Testis (tissue), 3 donors: Measurements from ENCODE around the gene UBAC2. TPM values are rescaled to one million over a fixed set of nuclear protein-coding genes. Genes with fewer than 3 reads are reported as not detected.

Experiments used
- DNase-seq: peaks from one replicate; pipeline ENCODE4 v3.0.0-alpha.2; 2019
- H3K27ac ChIP-seq, 2 donors: fragments of 200-600 bp; sonication (generic); one replicate each; pipeline ENCODE4 v1.5.1; 2019
- H3K27me3 ChIP-seq: fragments of 200-600 bp; sonication (generic); one replicate; pipeline ENCODE4 v1.5.1; 2019
- H3K36me3 ChIP-seq: fragments of 200-600 bp; sonication (generic); one replicate; pipeline ENCODE4 v1.5.1; 2017; ENCODE audit warnings: low read depth; ENCODE audit errors: missing control alignments
- H3K4me1 ChIP-seq: fragments of 200-600 bp; sonication (generic); one replicate; pipeline ENCODE4 v1.5.1; 2019
- H3K4me3 ChIP-seq, 2 donors: fragments of 200-600 bp; sonication (generic); one replicate each; pipeline ENCODE4 v1.5.1; 2017 to 2019
- H3K9me3 ChIP-seq: fragments of 200-600 bp; sonication (generic); one replicate; pipeline ENCODE4 v1.5.1; 2017
- POLR2A ChIP-seq: fragments of 450-650 bp; IDR thresholded peaks from one replicate; pipeline ENCODE4 v1.6.1; 2017; ENCODE audit warnings: antibody characterized with exemption, mild to moderate bottlenecking, moderate library complexity
- WGBS, 2 donors: methylation state at CpG; one replicate each; pipeline ENCODE4 v1.1.5; 2018; 5-methylcytosine and 5-hydroxymethylcytosine counted together
- intact Hi-C: fragments of 100-400 bp; cut with DNase I; formaldehyde crosslinking; loops from one replicate; pipeline ENCODE4 v1.15.1; 2023; ENCODE audit warnings: low total_unique reads
- polyA plus RNA-seq: library from polyadenylated mRNA; stranded (reverse); fragments of 350-450 nt; fragmentation: Illumina TruSeq; extraction: RNeasy Lipid Tissue Mini Kit (QIAGEN cat#74804); gene quantifications from one replicate; pipeline ENCODE4 v1.2.3, GENCODE V29; 2014; ENCODE audit warnings: low read depth, low replicate concordance; ENCODE audit not compliant: insufficient read depth
- total RNA-seq, 2 donors: library from RNA; depleted of rRNA; stranded (reverse); fragments of >200 nt; gene quantifications; one replicate each; pipeline ENCODE4 v1.2.3, GENCODE V29; 2016
- TF ChIP-seq, protein P1 (sequence below), 3 experiments: fragments of 450-650 bp in 2 of 3; fragments of 200-600 bp in 1 of 3; sonication (generic) in 1 of 3; IDR thresholded peaks; one replicate each; pipeline ENCODE4 v1.5.1; 2016 to 2019; ENCODE audit warnings: antibody characterized with exemption in 3 of 3, mild to moderate bottlenecking in 2 of 3, moderate library complexity in 1 of 3

The UBAC2 gene
- total and polyA plus RNA-seq, 3 donors from 2014 or later = 85.5 to 147 (median 93.0) TPM

DNA sequence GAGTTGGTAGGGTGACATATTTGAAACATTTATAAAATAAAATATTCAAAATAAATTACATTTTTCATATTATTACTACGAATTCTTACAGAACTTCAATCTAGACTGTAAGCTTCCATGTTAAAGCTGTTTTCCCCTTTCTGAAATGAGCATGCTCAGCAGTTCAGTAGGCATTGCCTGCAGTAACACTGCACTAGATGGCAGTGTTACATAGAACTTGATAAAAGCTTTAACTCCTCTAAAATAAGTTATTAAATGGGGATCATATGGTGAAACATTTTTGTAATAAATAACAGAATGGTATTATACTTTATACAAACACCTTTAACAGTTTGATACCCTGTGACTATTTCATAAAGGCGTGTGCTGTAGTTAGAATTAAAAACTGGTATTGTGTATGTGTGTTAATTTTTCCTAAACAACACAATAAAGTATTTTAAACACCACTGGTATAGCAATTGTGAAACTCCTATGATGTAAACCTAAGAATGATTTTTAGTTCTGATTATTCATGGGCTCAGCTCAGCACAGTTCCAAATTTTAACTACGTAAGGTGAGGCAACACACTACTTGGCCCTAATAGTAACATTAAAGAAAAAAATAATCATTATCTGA, 69.1 kb downstream of the UBAC2 start:
- Histone ChIP-seq H3K27me3 (no peaks in the 10 kb centered on the region), H3K27ac (peak overlapping the region in 1 of 2 donors; percentile 41), H3K36me3 (no peaks in the 10 kb centered on the region), H3K4me1 (peaks cover 15% of the 10 kb centered on the region), H3K4me3 (no peak overlapping the region), H3K9me3 (no peaks in the 10 kb centered on the region)
- WGBS, 2 donors = 60 to 67% methylated on average over 3 of the region's 3 CpGs
- TF ChIP-seq, protein P1, sequence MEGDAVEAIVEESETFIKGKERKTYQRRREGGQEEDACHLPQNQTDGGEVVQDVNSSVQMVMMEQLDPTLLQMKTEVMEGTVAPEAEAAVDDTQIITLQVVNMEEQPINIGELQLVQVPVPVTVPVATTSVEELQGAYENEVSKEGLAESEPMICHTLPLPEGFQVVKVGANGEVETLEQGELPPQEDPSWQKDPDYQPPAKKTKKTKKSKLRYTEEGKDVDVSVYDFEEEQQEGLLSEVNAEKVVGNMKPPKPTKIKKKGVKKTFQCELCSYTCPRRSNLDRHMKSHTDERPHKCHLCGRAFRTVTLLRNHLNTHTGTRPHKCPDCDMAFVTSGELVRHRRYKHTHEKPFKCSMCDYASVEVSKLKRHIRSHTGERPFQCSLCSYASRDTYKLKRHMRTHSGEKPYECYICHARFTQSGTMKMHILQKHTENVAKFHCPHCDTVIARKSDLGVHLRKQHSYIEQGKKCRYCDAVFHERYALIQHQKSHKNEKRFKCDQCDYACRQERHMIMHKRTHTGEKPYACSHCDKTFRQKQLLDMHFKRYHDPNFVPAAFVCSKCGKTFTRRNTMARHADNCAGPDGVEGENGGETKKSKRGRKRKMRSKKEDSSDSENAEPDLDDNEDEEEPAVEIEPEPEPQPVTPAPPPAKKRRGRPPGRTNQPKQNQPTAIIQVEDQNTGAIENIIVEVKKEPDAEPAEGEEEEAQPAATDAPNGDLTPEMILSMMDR (IDR thresholded peaks at IDR 0.05) = peak; percentile 62 to 84 (median 68)
- TF ChIP-seq POLR2A = no peak
- no peak for DNase-seq
- intact Hi-C loops = loop anchor here (5.0 kb wide), 2 partner anchors 92 to 168 kb away; no protein-coding TSS in a partner anchor

DNA sequence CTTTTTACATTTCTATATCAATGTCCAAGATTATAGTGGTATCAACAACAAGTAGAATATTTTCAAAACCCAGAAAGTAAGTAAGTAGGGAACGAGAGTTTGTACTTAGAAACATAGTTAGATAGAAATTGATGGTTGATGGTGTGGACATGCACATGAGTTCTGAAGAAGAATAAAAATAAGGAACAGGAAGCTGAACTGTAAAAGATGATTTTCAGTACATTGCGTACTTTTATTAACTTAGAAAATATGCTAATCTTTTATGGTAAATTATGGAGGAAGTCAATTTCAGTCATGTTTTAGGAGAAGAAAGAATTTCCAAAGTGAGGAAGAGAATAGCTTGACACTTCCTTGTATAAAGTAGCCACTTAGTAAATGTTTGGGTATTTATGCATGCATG, 69.9 kb downstream of the UBAC2 start:
- H3K27ac ChIP-seq = peak overlapping the region in 1 of 2 donors; percentile 41
- TF ChIP-seq, protein P1 (IDR thresholded peaks at IDR 0.05) = no peak
- TF ChIP-seq POLR2A = no peak
- no peak for DNase-seq
- H3K27me3 ChIP-seq = no peaks in the 10 kb centered on the region
- H3K4me3 ChIP-seq = no peak overlapping the region
- no peaks in the 10 kb centered on the region for H3K9me3 ChIP-seq
- intact Hi-C loops = loop anchor here (5.0 kb wide), 2 partner anchors 93 to 167 kb away; no protein-coding TSS in a partner anchor
- peaks cover 15% of the 10 kb centered on the region for H3K4me1 ChIP-seq
- no peaks in the 10 kb centered on the region for H3K36me3 ChIP-seq
- 79 to 81% methylated on average over 2 of the region's 2 CpGs for WGBS, 2 donors

DNA sequence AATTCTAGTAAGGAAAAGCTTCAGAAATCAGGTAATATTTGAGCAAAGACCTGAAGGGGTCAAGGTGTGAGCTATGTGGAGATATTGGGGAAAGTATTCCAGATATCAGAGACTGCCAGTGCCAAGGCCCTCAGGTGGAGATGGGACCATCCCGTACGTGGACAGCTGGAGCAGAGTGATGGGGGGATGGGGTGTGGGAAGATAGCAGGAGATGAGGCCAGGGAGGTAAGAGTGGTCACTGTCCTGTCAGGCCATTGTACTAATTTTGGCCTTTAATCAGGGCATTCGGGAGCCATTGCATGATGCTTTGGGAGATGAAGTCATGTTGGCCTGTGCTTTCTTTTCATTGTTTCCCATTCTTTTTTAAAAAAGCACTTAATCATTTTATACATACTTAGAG, 70.6 kb downstream of the UBAC2 start:
- Histone ChIP-seq H3K36me3 (no peaks in the 10 kb centered on the region), H3K9me3 (no peaks in the 10 kb centered on the region), H3K27me3 (no peaks in the 10 kb centered on the region), H3K4me3 (no peak overlapping the region), H3K4me1 (peaks cover 15% of the 10 kb centered on the region), H3K27ac (no peak overlapping the region)
- DNase-seq = no peak
- intact Hi-C loops = loop anchor here (5.0 kb wide), 2 partner anchors 94 to 166 kb away; no protein-coding TSS in a partner anchor
- 82 to 86% methylated on average over 3 of the region's 3 CpGs for WGBS, 2 donors
- TF ChIP-seq, protein P1 (IDR thresholded peaks at IDR 0.05) = no peak
- no peak for TF ChIP-seq POLR2A

DNA sequence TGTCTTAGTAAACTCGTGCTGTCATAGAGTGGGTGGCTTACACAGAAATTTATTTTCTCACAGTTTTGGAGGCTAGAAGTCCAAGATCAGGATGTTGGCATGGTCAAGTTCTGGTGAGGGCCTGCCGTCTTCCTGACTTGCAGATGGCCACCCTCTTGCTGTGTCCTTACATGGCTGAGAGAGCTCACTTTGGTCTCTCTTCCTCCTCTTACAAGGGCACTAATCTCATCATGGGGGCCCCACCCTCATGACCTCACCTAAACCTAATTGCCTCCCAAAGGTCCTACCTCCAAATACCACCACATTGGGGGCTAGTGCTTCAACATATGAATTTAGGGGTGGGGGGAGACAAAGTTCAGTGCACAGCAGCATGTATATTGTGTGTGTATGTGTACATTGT, 71.8 kb downstream of the UBAC2 start:
- 95 to 97% methylated on average over 2 of the region's 2 CpGs for WGBS, 2 donors
- no peak for DNase-seq
- H3K4me3 ChIP-seq = no peak overlapping the region
- TF ChIP-seq POLR2A = no peak
- TF ChIP-seq, protein P1 (IDR thresholded peaks at IDR 0.05) = no peak
- H3K27ac ChIP-seq = peak overlapping the region in 1 of 2 donors; percentile 4
- H3K4me1 ChIP-seq = peaks cover 15% of the 10 kb centered on the region
- H3K9me3 ChIP-seq = no peaks in the 10 kb centered on the region
- H3K36me3 ChIP-seq = no peaks in the 10 kb centered on the region
- intact Hi-C loops = loop anchor here (5.0 kb wide), 2 partner anchors 95 to 165 kb away; no protein-coding TSS in a partner anchor
- H3K27me3 ChIP-seq = no peaks in the 10 kb centered on the region
